ENCODE measurements around the gene PRKCA. TPM values are rescaled to one million over a fixed set of nuclear protein-coding genes. Genes with fewer than 3 reads are reported as not detected.

The PRKCA gene
- polyA plus RNA-seq, 2 of the 4 experiments (the other 2 are of a cell fraction) = 28.8 to 65.0 TPM

- Histone ChIP-seq H3K9me3 (no peaks in the 10 kb centered on the region), H3K4me1 (peaks cover 92% of the 10 kb centered on the region), H3K27ac (peak overlapping the region; percentile 67 to 82), H3K4me2 (peak overlapping the region; percentile 64), H3K4me3 (no peak overlapping the region)
- DNase-seq (ENCODE audit: low read depth in 1 of 2, low spot score in 1 of 2) (peak in 1 of 2 experiments; percentile 57), ATAC-seq (peak in 1 of 2 experiments; percentile 14; a peak in 2 of 6 replicates), FAIRE-seq (no peak)
- ChIA-PET CTCF (interaction anchor here (1.0 to 1.5 kb wide), 7 partner anchors 9 to 219 kb away, joined by 3 to 5 read pairs (median 3); no protein-coding TSS in a partner anchor), POLR2A (interaction anchor here (1.1 to 1.2 kb wide), 2 partner anchors 44 to 45 kb away, joined by 3 to 4 read pairs; partner anchors contain the start of gene PRKCA)
- WGBS (ENCODE audit: missing lambda C conversion rate) = 38% methylated on average over 10 of the region's 10 CpGs
- TF ChIP-seq CEBPB (IDR thresholded peaks at IDR 0.05) = peak in 1 of 2 experiments; percentile 25; a peak in 1 of 4 replicates
- TF ChIP-seq RFX5 (IDR thresholded peaks at IDR 0.05) = no peak
- no peak for TF ChIP-seq NFE2L2 (conservative IDR thresholded peaks at IDR 0.05; ENCODE audit: low read length)
Observed at GRCh38 chr17:66347661-66348514, 45.5 kb downstream of the PRKCA start.

GRCh38 chr17:66348584-66349165 is 46.3 kb downstream of the PRKCA start:
- Histone ChIP-seq H3K9me3 (no peaks in the 10 kb centered on the region), H3K27ac (peak overlapping the region; percentile 67 to 82), H3K4me2 (peak overlapping the region; percentile 64), H3K4me3 (no peak overlapping the region), H3K4me1 (peaks cover 92% of the 10 kb centered on the region)
- FAIRE-seq (peak; percentile 84), ATAC-seq (peak; percentile 68 to 73), DNase-seq (ENCODE audit: low read depth in 1 of 2, low spot score in 1 of 2) (peak; percentile 69 to 73)
- WGBS (ENCODE audit: missing lambda C conversion rate) = 27% methylated on average over 4 of the region's 4 CpGs
- CTCF ChIA-PET = interaction anchor here (1.0 to 1.5 kb wide), 3 partner anchors 12 to 155 kb away, joined by 3 to 4 read pairs (median 3); no protein-coding TSS in a partner anchor
- no peak for TF ChIP-seq HOXB13 (CRISPR knock-in tag; IDR thresholded peaks at IDR 0.05; ENCODE audit: low read depth)
- TF ChIP-seq SREBF2 (IDR thresholded peaks at IDR 0.05) = no peak
- TF ChIP-seq CHD2 (IDR thresholded peaks at IDR 0.05; ENCODE audit: low read length, partially characterized antibody) = no peak
- TF ChIP-seq RAD21 (conservative IDR thresholded peaks at IDR 0.05 in 1 of 2, IDR thresholded peaks at IDR 0.05 in 1 of 2) = peak; percentile 16 to 36; a peak in 2 of 5 replicates
- TF ChIP-seq HDAC2 (IDR thresholded peaks at IDR 0.05) = no peak
- no peak for TF ChIP-seq ELK1 (IDR thresholded peaks at IDR 0.05; ENCODE audit: low read depth, low read length)
- TF ChIP-seq MAX (IDR thresholded peaks at IDR 0.05) = peak; percentile 90
- peak; percentile 27; the same call in 1 of the 2 replicates for TF ChIP-seq GATA3 (IDR thresholded peaks at IDR 0.05; ENCODE audit: borderline replicate concordance)
- TF ChIP-seq JUNB (IDR thresholded peaks at IDR 0.05) = peak; percentile 76
- no peak for TF ChIP-seq HEYL (CRISPR knock-in tag; IDR thresholded peaks at IDR 0.05)
- no peak for TF ChIP-seq ZFP36 (IDR thresholded peaks at IDR 0.05; ENCODE audit: borderline replicate concordance, partially characterized antibody)
- TF ChIP-seq FOSL2 (IDR thresholded peaks at IDR 0.05) = peak; percentile 91
- peak; percentile 92 for TF ChIP-seq FOSL2 (CRISPR knock-in tag; IDR thresholded peaks at IDR 0.05)
- TF ChIP-seq SMC3 (IDR thresholded peaks at IDR 0.05) = peak; percentile 27; the same call in 1 of the 3 replicates
- POLR2A ChIA-PET = interaction anchor here (1.1 to 1.2 kb wide), 2 partner anchors 44 to 46 kb away, joined by 3 to 4 read pairs; partner anchors contain the start of gene PRKCA

- H3K9me3 ChIP-seq = no peaks in the 10 kb centered on the region
- TF ChIP-seq RAD21 (conservative IDR thresholded peaks at IDR 0.05 in 1 of 2, IDR thresholded peaks at IDR 0.05 in 1 of 2) (no peak), PBX3 (IDR thresholded peaks at IDR 0.05) (no peak), CBX8 (IDR thresholded peaks at IDR 0.05) (no peak), HDAC2 (IDR thresholded peaks at IDR 0.05) (no peak), REST (IDR thresholded peaks at IDR 0.05) (no peak), HOXB5 (CRISPR knock-in tag; IDR thresholded peaks at IDR 0.05) (no peak), ELK1 (IDR thresholded peaks at IDR 0.05; ENCODE audit: low read depth, low read length) (no peak), RFX5 (IDR thresholded peaks at IDR 0.05) (no peak), FOXS1 (CRISPR knock-in tag; IDR thresholded peaks at IDR 0.05) (no peak)
- peak overlapping the region; percentile 64 for H3K4me2 ChIP-seq
- 83% methylated on average over 12 of the region's 12 CpGs for WGBS (ENCODE audit: missing lambda C conversion rate)
- no peak for FAIRE-seq
- peaks cover 92% of the 10 kb centered on the region for H3K4me1 ChIP-seq
- no peak overlapping the region for H3K4me3 ChIP-seq
- DNase-seq (ENCODE audit: low read depth in 1 of 2, low spot score in 1 of 2) = no peak
- peak in 1 of 2 experiments; percentile 5; a peak in 2 of 6 replicates for ATAC-seq
- ChIA-PET CTCF (interaction anchor here (1.1 kb wide), 1 partner anchor 149 kb away, joined by 3 read pairs; no protein-coding TSS in a partner anchor), POLR2A (interaction anchor here (1.2 kb wide), 1 partner anchor 45 kb away, joined by 4 read pairs; no protein-coding TSS in a partner anchor)
- peak overlapping the region; percentile 67 to 82 for H3K27ac ChIP-seq
Observed at GRCh38 chr17:66349521-66350254, 47.3 kb downstream of the PRKCA start.
